HCT116 (cell line): ENCODE data around the gene PIM3. TPM values are rescaled to one million over a fixed set of nuclear protein-coding genes. Genes with fewer than 3 reads are reported as not detected.

Experiments used
- ATAC-seq: fragments of 200-7000 bp; cut with Tn5 transposase; 2 replicates; pipeline ENCODE4 v1.9.1; 2020; ENCODE audit warnings: mild to moderate bottlenecking, moderate library complexity
- BruUV-seq: library from RNA; stranded (reverse); fragments of 400-500 nt; replicated peaks from 2 replicates; lab custom pipeline; 2021; lab: Mats Ljungman, UMichigan
- CTCF ChIA-PET: fragments of 300-600 bp; sonication (Branson Sonifier 250); formaldehyde crosslinking; loops from one replicate; lab custom pipeline; 2021; ENCODE audit warnings: antibody characterized with exemption; lab: Charles Lee
- POLR2A ChIA-PET: fragments of 300-600, 350-600 bp; sonication (Branson Sonifier 250); formaldehyde crosslinking; loops from one replicate; lab custom pipeline; 2021; ENCODE audit warnings: antibody characterized with exemption; lab: Charles Lee
- RAD21 ChIA-PET, 2 experiments: fragments of 300-600 bp; sonication (Branson Sonifier 250); formaldehyde crosslinking; loops; one replicate each; lab custom pipeline; 2023; ENCODE audit warnings: low total read pairs in 2 of 2; ENCODE audit not compliant: uncharacterized antibody in 2 of 2, unreplicated experiment in 2 of 2, low non-redundant PET in 1 of 2; lab: Charles Lee
- DNase-seq: peaks from one replicate; pipeline ENCODE4 v3.0.0-alpha.2; 2010; ENCODE audit warnings: low read depth, low spot score
- H2AFZ ChIP-seq: fragments of 200-600 bp; shearing (Covaris generic), sonication (generic); 2 replicates; pipeline ENCODE4 v1.6.1; 2017; ENCODE audit warnings: low read depth, mixed run types, mixed read lengths, antibody characterized with exemption, low read length; ENCODE audit not compliant: poor library complexity, severe bottlenecking
- H3K27ac ChIP-seq: 2 replicates; pipeline ENCODE4 v1.5.1; 2012; ENCODE audit warnings: low read depth, low read length
- H3K27me3 ChIP-seq: fragments of 200-600 bp; sonication (generic); 2 replicates; pipeline ENCODE4 v1.6.1; 2016; ENCODE audit warnings: mixed run types, low read length, mixed read lengths; ENCODE audit not compliant: insufficient read depth
- H3K36me3 ChIP-seq, 2 experiments: fragments of 200-500 bp in 1 of 2; fragments of 200-600 bp in 1 of 2; sonication (Bioruptor generic) in 1 of 2; sonication (generic) in 1 of 2; 2 replicates each; pipeline versions ENCODE4 v1.5.1 to v1.6.1; 2014 to 2016; ENCODE audit warnings: low read length in 2 of 2, inconsistent platforms in 1 of 2, mixed read lengths in 1 of 2, mixed run types in 1 of 2; ENCODE audit not compliant: insufficient read depth in 2 of 2, control insufficient read depth in 1 of 2
- H3K4me1 ChIP-seq, 2 experiments: fragments of 200-600 bp in 1 of 2; sonication (generic) in 1 of 2; 2 replicates each; pipeline versions ENCODE4 v1.5.1 to v1.6.1; 2012 to 2017; ENCODE audit warnings: low read length in 2 of 2, inconsistent platforms in 1 of 2, mild to moderate bottlenecking in 1 of 2, mixed read lengths in 1 of 2, mixed run types in 1 of 2, moderate library complexity in 1 of 2; ENCODE audit not compliant: insufficient read depth in 2 of 2, control insufficient read depth in 1 of 2
- H3K4me2 ChIP-seq: fragments of 200-600 bp; sonication (generic); 2 replicates; pipeline ENCODE4 v1.6.1; 2017; ENCODE audit warnings: mixed run types, low read length, mixed read lengths
- H3K4me3 ChIP-seq, 2 experiments: fragments of 200-600 bp in 1 of 2; sonication (generic) in 1 of 2; replicated peaks in 1 of 2; 2 replicates each; pipeline ENCODE4 v1.5.1; 2011 to 2016; ENCODE audit warnings: low read length in 2 of 2, control low read depth in 1 of 2, low read depth in 1 of 2, mild to moderate bottlenecking in 1 of 2, mixed read lengths in 1 of 2, mixed run types in 1 of 2
- H3K79me2 ChIP-seq: fragments of 200-600 bp; sonication (generic); 2 replicates; pipeline ENCODE4 v1.6.1; 2017; ENCODE audit warnings: mild to moderate bottlenecking, mixed run types, low read length, moderate library complexity, mixed read lengths; ENCODE audit not compliant: insufficient read depth
- H3K9ac ChIP-seq: fragments of 200-600 bp; sonication (generic); 2 replicates; pipeline ENCODE4 v1.6.1; 2016; ENCODE audit warnings: low read length, mixed read lengths
- H3K9me2 ChIP-seq: fragments of 200-600 bp; sonication (generic), shearing (Covaris generic); 2 replicates; pipeline ENCODE4 v1.6.1; 2017; ENCODE audit warnings: mixed run types, mild to moderate bottlenecking, moderate library complexity; ENCODE audit not compliant: insufficient read depth
- H3K9me3 ChIP-seq, 2 experiments: fragments of 200-500 bp in 1 of 2; fragments of 200-600 bp in 1 of 2; sonication (Bioruptor generic) in 1 of 2; sonication (generic) in 1 of 2; 2 replicates each; pipeline ENCODE4 v1.6.1; 2014 to 2017; ENCODE audit warnings: low read length in 2 of 2, mixed read lengths in 2 of 2, inconsistent platforms in 1 of 2, low read depth in 1 of 2, mild to moderate bottlenecking in 1 of 2, mixed run types in 1 of 2, moderate library complexity in 1 of 2; ENCODE audit not compliant: control insufficient read depth in 1 of 2, insufficient read depth in 1 of 2
- H4K20me1 ChIP-seq: fragments of 200-600 bp; sonication (generic), shearing (Covaris generic); 2 replicates; pipeline ENCODE4 v1.6.1; 2017; ENCODE audit warnings: mixed run types, mild to moderate bottlenecking, moderate library complexity; ENCODE audit not compliant: insufficient read depth
- CBX3 ChIP-seq: IDR thresholded peaks from 2 replicates; pipeline ENCODE4 v1.6.1; 2012; ENCODE audit warnings: low read depth
- CEBPB ChIP-seq: IDR thresholded peaks from 2 replicates; pipeline ENCODE4 v1.6.1; 2012; ENCODE audit warnings: low read depth
- CTCF ChIP-seq, 3 experiments: fragments of 200-600 bp in 1 of 3; sonication (generic) in 1 of 3; IDR thresholded peaks in 2 of 3; conservative IDR thresholded peaks in 1 of 3; 2 replicates each; pipeline ENCODE4 v1.5.1; 2012 to 2017; ENCODE audit warnings: low read depth in 2 of 3, low read length in 2 of 3, antibody characterized with exemption in 1 of 3, borderline replicate concordance in 1 of 3, control low read depth in 1 of 3, mild to moderate bottlenecking in 1 of 3, mixed read lengths in 1 of 3, mixed run types in 1 of 3, moderate library complexity in 1 of 3; ENCODE audit not compliant: insufficient read depth in 1 of 3
- EGR1 ChIP-seq: IDR thresholded peaks from 2 replicates; pipeline ENCODE4 v1.6.1; 2012; ENCODE audit warnings: low read depth
- EZH2 ChIP-seq: fragments of 200-600 bp; sonication (generic); IDR thresholded peaks from 2 replicates; pipeline ENCODE4 v1.6.1; 2017; ENCODE audit warnings: antibody characterized with exemption, mixed run types
- JUND ChIP-seq: IDR thresholded peaks from 2 replicates; pipeline ENCODE4 v1.6.1; 2012
- REST ChIP-seq: IDR thresholded peaks from 2 replicates; pipeline ENCODE4 v1.6.1; 2012; ENCODE audit warnings: low read depth
- SRF ChIP-seq: IDR thresholded peaks from 2 replicates; pipeline ENCODE4 v1.6.1; 2012; ENCODE audit warnings: low read depth
- TCF7L2 ChIP-seq: IDR thresholded peaks from 2 replicates; pipeline ENCODE4 v1.7.0; 2011; ENCODE audit warnings: borderline replicate concordance, inconsistent platforms; ENCODE audit not compliant: insufficient read depth, insufficient read length; ENCODE audit errors: extremely low read depth
- YY1 ChIP-seq: IDR thresholded peaks from 2 replicates; pipeline ENCODE4 v1.6.1; 2011; ENCODE audit warnings: low read length, low read depth, moderate library complexity, mild to moderate bottlenecking; ENCODE audit not compliant: insufficient replicate concordance; ENCODE audit errors: extremely low read depth
- ZBTB33 ChIP-seq: IDR thresholded peaks from 2 replicates; pipeline ENCODE4 v1.6.1; 2011; ENCODE audit warnings: mild to moderate bottlenecking, low read length, moderate library complexity; ENCODE audit not compliant: insufficient replicate concordance; ENCODE audit errors: extremely low read depth
- ZNF274 ChIP-seq: fragments of 200-500 bp; sonication (Bioruptor generic); IDR thresholded peaks from 2 replicates; pipeline ENCODE4 v1.6.1; 2014; ENCODE audit warnings: mild to moderate bottlenecking, low read depth, low read length, inconsistent platforms
- intact Hi-C: fragments of 100-400 bp; cut with micrococcal nuclease; formaldehyde crosslinking; loops from 2 replicates; pipeline ENCODE4 v1.10.0; 2022
- total RNA-seq: library from RNA; stranded (reverse); gene quantifications from one replicate; pipeline ENCODE4 v1.2.1, GENCODE V29; 2021; ENCODE audit not compliant: unreplicated experiment

PIM3 gene
- total RNA-seq, 1 experiment from 2014 or later: 116 TPM

- TF ChIP-seq CTCF (IDR thresholded peaks at IDR 0.05 in 2 of 3, conservative IDR thresholded peaks at IDR 0.05 in 1 of 3; ENCODE audit: borderline replicate concordance in 1 of 3, insufficient read depth in 1 of 3, low read depth in 2 of 3, low read length in 2 of 3) (no peak), CEBPB (no peak), SRF (no peak), EZH2 (no peak)
Observed at GRCh38 chr22:49911881-49912625, 48.5 kb upstream of the PIM3 start (continued).

GRCh38 chr22:49913026-49913425 lies 47.5 kb upstream of the PIM3 start:
- no peaks in the 10 kb centered on the region for H3K27me3 ChIP-seq
- POLR2A ChIA-PET: no interaction called here
- H4K20me1 ChIP-seq: no peaks in the 10 kb centered on the region
- H3K9ac ChIP-seq: no peak overlapping the region
- peaks cover 4 to 7% of the 10 kb centered on the region in 2 experiments; a peak in 1 of 4 replicates for H3K4me1 ChIP-seq
- H3K4me3 ChIP-seq: no peak overlapping the region
- no peaks in the 10 kb centered on the region for H3K9me3 ChIP-seq
- intact Hi-C loops: no loop called here
- ATAC-seq: no peak
- no peak for DNase-seq
- peaks cover 14% of the 10 kb centered on the region; the same call in 1 of the 2 replicates for H3K79me2 ChIP-seq
- no peak overlapping the region for H3K4me2 ChIP-seq
- H3K36me3 ChIP-seq: no peaks in the 10 kb centered on the region
- no peaks in the 10 kb centered on the region for H3K9me2 ChIP-seq
- no peak overlapping the region for H2AFZ ChIP-seq
- H3K27ac ChIP-seq: no peak overlapping the region
- RAD21 ChIA-PET: no interaction called here
- CTCF ChIA-PET: no interaction called here
- BruUV-seq: no TSS peak
- TF ChIP-seq ZNF274 (no peak), CBX3 (no peak), YY1 (no peak), TCF7L2 (no peak), REST (no peak), CTCF (IDR thresholded peaks at IDR 0.05 in 2 of 3, conservative IDR thresholded peaks at IDR 0.05 in 1 of 3; ENCODE audit: borderline replicate concordance in 1 of 3, insufficient read depth in 1 of 3, low read depth in 2 of 3, low read length in 2 of 3) (no peak), EGR1 (no peak), ZBTB33 (no peak), SRF (no peak), JUND (no peak)
